Germinal center (tissue), 1 donor: ENCODE results near the gene CTAGE1.
"Not testable (repeated sequence)": the region's sequence is repeated elsewhere in the genome, so short reads cannot be mapped to it uniquely, and the experiment has no call there.

ENCODE experiments used
- DNase-seq: peaks from one replicate; pipeline ENCODE4 v3.0.0; 2012; ENCODE audit warnings: mixed read lengths, low spot score

Gene CTAGE1

GRCh38 chr18:22434973-22435608 is 17.4 kb upstream of the CTAGE1 start:
- DNase-seq: no peak

- no peak for DNase-seq
Measured at GRCh38 chr18:22433956-22434355, 16.2 kb upstream of the CTAGE1 start.

- no peak for DNase-seq
Measured at GRCh38 chr18:22432657-22433137, 15.0 kb upstream of the CTAGE1 start.

DNA sequence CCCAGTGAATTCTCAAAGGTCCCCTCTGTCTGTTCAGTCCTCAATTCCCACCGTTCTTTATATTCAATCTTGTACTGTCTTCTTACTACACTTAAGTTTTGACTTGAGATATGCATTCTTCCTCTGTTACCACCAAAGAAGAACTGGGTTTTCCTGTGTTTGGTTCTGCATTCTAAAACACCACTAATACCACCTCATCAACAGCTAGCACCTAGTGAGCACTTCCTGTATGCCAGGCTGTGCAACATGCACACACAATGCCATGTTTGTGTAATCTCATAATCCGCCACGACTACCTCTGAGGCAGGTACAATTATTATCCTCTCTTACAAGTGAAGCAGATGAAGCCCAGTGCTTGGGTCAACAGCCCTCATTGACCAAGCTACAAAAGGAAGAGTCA is 11.8 kb upstream of the CTAGE1 start:
- DNase-seq: no peak

DNA sequence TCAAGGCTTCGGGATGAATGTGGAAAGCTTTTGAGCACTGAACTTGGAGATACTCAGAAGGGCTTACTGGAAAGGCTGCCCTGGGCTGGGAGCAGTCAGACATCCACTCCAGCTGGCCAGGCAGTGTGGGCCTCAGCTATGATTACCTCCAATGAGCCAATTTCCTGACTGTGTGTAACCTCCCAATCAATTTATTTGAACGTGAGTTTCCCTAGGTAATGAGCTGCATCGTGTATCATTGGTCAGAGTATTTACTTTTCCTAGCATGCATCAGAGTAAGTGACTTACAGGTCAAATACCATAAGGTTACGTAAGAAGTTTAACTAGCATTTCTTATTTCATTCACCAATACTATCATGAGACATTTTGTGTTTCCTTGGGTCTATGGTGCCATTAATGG is 11.0 kb upstream of the CTAGE1 start:
- no peak for DNase-seq

- DNase-seq: no peak
Measured at GRCh38 chr18:22427822-22428549, 10.3 kb upstream of the CTAGE1 start.

GRCh38 chr18:22424565-22424963 is 6.8 kb upstream of the CTAGE1 start:
- no peak for DNase-seq

DNA sequence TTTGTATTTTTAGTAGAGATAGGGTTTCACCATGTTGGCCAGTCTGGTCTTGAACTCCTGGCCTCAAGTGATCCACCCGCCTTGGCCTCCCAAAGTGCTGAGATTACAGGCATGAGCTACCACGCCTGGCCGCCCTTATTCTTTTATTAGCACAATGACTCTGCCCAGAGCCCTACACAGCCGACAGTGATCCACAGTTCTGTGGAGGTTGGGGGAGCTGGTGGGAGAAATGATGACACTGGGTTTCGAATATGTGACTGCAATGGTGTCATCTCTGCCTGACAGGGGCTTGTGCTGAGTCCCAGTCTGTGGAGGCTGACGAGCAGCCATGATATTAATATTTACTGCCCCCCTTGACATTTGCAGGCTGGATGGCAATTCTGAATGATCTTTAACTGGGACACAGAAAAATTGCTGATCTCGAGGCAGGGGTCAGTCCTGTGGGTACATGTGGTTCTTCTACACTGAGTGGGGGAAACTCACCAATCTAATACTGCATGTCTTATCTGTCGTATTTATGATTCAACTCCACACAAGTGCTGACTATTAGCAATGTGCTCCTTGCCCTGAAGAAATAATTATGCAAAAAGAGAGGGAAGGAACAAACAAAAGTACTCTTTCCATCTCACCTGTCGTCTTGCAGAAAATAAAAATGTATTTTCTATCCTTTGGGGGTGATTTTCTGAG is 6.3 kb upstream of the CTAGE1 start:
- no peak for DNase-seq

- no peak for DNase-seq
Measured at GRCh38 chr18:22422909-22423548, 5.3 kb upstream of the CTAGE1 start.

GRCh38 chr18:22420652-22421051 is 2.9 kb upstream of the CTAGE1 start:
- no peak for DNase-seq

GRCh38 chr18:22412176-22412911 is 5.4 kb downstream of the CTAGE1 start:
- no peak for DNase-seq

DNA sequence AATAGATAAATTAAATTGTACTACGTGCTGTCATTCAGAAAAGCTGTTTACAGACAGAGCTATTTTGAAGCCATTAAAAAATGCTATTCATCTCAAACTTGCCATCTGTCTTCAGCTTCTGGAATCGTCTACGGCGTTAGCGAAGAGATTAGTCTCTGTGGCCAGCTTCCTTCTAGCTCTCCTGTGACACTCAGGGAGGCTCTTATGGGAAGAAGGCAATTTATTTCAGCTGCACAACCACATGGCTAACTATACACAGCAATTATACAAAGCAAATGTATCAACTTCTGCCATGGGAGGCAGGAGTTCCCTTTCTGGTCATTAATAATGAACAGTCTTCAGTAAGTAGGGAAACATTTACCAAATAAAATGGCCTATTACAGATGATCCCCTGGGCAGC is 6.3 kb downstream of the CTAGE1 start:
- no peak for DNase-seq

GRCh38 chr18:22410126-22410525 is 7.6 kb downstream of the CTAGE1 start:
- no peak for DNase-seq

GRCh38 chr18:22409445-22409844 is 8.3 kb downstream of the CTAGE1 start:
- DNase-seq: no peak

DNA sequence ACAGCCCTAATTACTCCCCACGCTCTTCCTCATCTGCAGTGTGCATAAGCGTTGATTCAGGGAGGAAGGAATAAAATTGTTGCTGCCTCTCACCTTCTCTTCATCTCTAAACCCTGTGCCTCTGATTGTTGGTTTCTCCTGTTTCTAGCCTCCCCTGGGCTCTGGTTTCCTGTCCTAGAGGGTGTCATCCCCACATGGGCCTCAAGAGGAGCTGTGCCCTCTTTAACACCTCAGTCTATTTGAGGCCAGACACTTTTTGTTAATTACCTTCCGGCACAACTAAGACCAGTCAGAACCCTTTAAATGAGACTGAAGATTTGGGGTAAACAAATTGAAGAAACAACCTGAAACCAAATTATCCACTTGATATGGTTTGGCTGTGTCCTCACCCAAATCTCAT is 9.7 kb downstream of the CTAGE1 start:
- DNase-seq: no peak

DNA sequence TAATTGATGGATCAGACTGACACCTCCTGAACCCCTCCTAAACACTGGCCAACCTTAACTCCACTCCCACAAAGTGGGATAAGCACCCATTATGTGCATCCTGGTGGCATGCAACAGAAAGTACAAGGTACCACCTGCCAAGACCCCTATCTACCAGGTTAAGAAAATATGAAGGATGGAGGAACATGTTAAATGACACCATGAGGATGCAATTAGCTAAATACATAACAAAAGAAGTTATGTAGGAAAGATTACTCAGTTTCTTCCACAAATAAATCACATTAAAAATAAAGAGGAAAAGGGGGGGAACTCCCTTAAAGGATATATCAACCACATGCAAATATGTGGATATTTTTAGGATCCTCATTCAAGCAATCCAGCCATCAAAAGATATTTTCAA is 12.6 kb downstream of the CTAGE1 start:
- DNase-seq: no peak

DNA sequence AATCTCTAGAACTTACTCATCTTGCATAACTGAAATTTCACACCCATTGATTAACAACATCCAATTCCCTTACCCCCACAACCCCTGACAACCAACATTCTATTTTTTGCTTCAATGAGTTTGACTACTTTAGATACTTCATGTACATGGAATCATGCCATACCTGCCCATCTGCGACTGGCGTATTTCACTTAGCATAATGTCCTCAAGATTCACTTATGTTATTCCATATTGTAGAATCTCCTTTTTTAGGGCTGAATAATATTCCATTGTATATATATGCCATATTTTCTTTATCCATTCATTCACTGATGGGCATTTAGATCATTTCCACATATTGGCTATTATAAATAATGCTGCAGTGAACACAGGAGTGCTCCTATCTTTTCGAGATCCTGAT is 13.8 kb downstream of the CTAGE1 start:
- DNase-seq: no peak

- DNase-seq: no peak
Measured at GRCh38 chr18:22399949-22400348, 17.8 kb downstream of the CTAGE1 start.

GRCh38 chr18:22398464-22398863 is 19.3 kb downstream of the CTAGE1 start:
- no peak for DNase-seq

GRCh38 chr18:22394428-22394827 is 23.3 kb downstream of the CTAGE1 start:
- DNase-seq: no peak

GRCh38 chr18:22393164-22393563 is 24.6 kb downstream of the CTAGE1 start:
- DNase-seq: not testable (repeated sequence)
